Tibial nerve (tissue), 4 donors: ENCODE data around the gene EXT2. TPM values are rescaled to one million over a fixed set of nuclear protein-coding genes. Genes with fewer than 3 reads are reported as not detected.

Experiments
- DNase-seq, 2 donors: peaks; one replicate each; pipeline ENCODE4 v3.0.0-alpha.2; 2019; ENCODE audit warnings: low spot score in 2 of 2
- H3K27ac ChIP-seq, 4 donors: fragments of 200-600 bp; sonication (generic) in 3 of 4; one replicate each; pipeline ENCODE4 v1.5.1; 2017 to 2019; ENCODE audit warnings: mild to moderate bottlenecking in 1 of 4
- H3K27me3 ChIP-seq, 2 donors: fragments of 200-600 bp; sonication (generic) in 1 of 2; one replicate each; pipeline versions ENCODE4 v1.5.1 to v1.6.0; 2017 to 2019
- H3K36me3 ChIP-seq, 3 donors: fragments of 200-600 bp; sonication (generic); one replicate each; pipeline ENCODE4 v1.5.1; 2018 to 2019
- H3K4me1 ChIP-seq, 4 donors: fragments of 200-600 bp; sonication (generic) in 3 of 4; one replicate each; pipeline ENCODE4 v1.5.1; 2017 to 2019
- H3K4me3 ChIP-seq, 4 donors: fragments of 200-600 bp; sonication (generic) in 3 of 4; one replicate each; pipeline ENCODE4 v1.5.1; 2017 to 2019; ENCODE audit warnings: mild to moderate bottlenecking in 1 of 4, moderate library complexity in 1 of 4
- H3K9me3 ChIP-seq, 4 donors: fragments of 200-600 bp; sonication (generic) in 3 of 4; one replicate each; pipeline ENCODE4 v1.5.1; 2017 to 2019
- EP300 ChIP-seq, 2 donors: sonication (generic); formaldehyde crosslinking; IDR thresholded peaks; one replicate each; pipeline ENCODE4 v1.6.1; 2017; ENCODE audit warnings: antibody characterized with exemption in 2 of 2, mild to moderate bottlenecking in 1 of 2
- POLR2A ChIP-seq, 2 donors: fragments of 450-650 bp; IDR thresholded peaks; one replicate each; pipeline ENCODE4 v1.6.1; 2017; ENCODE audit warnings: antibody characterized with exemption in 2 of 2, mild to moderate bottlenecking in 2 of 2, moderate library complexity in 2 of 2
- WGBS, 2 donors: methylation state at CpG; one replicate each; pipeline ENCODE4 v1.1.5; 2018; 5-methylcytosine and 5-hydroxymethylcytosine counted together
- total RNA-seq, 4 donors: library from RNA; depleted of rRNA; stranded (reverse); fragments of >200 nt; gene quantifications; one replicate each; pipeline ENCODE4 v1.1.0, GENCODE V29; 2016
- TF ChIP-seq, protein P1 (sequence below), 5 experiments: fragments of 200-600 bp in 3 of 5; fragments of 450-650 bp in 2 of 5; sonication (generic) in 3 of 5; IDR thresholded peaks; one replicate each; pipeline ENCODE4 v1.5.1; 2016 to 2019; ENCODE audit warnings: antibody characterized with exemption in 5 of 5, mild to moderate bottlenecking in 3 of 5, moderate library complexity in 2 of 5

Gene EXT2
- total RNA-seq, 4 donors from 2014 or later, result 69.3 to 80.0 (median 73.1) TPM

DNA sequence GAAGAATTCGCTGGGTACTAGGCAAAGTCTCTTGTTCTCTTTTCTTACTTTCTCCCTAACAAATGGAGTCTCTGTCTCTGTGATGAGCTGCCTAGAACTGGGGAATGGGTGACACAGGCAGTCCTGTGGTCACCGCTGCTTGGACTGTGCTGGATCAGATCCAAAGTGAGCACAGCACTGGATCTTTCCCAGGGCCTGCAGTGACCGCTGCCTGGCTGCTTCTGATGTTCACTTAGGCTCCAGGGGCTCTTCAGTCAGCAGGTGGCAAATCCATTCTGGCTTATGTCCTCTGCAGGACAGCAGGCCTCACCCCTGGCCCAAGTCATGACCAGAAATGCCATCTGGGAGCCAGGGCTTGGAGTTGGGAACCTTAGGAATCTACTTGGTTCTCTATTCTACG, 61.5 kb downstream of the EXT2 start:
- H3K4me1 ChIP-seq, result no peaks in the 10 kb centered on the region
- TF ChIP-seq, protein P1, sequence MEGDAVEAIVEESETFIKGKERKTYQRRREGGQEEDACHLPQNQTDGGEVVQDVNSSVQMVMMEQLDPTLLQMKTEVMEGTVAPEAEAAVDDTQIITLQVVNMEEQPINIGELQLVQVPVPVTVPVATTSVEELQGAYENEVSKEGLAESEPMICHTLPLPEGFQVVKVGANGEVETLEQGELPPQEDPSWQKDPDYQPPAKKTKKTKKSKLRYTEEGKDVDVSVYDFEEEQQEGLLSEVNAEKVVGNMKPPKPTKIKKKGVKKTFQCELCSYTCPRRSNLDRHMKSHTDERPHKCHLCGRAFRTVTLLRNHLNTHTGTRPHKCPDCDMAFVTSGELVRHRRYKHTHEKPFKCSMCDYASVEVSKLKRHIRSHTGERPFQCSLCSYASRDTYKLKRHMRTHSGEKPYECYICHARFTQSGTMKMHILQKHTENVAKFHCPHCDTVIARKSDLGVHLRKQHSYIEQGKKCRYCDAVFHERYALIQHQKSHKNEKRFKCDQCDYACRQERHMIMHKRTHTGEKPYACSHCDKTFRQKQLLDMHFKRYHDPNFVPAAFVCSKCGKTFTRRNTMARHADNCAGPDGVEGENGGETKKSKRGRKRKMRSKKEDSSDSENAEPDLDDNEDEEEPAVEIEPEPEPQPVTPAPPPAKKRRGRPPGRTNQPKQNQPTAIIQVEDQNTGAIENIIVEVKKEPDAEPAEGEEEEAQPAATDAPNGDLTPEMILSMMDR (IDR thresholded peaks at IDR 0.05), result no peak
- H3K27ac ChIP-seq, result no peak overlapping the region
- no peak for DNase-seq
- no peak overlapping the region for H3K4me3 ChIP-seq
- 89 to 91% methylated on average over 4 of the region's 4 CpGs for WGBS, 2 donors
- H3K27me3 ChIP-seq, result no peaks in the 10 kb centered on the region
- peaks cover 0 to 27% (median 2%) of the 10 kb centered on the region in 3 donors for H3K36me3 ChIP-seq
- peaks cover 0 to 9% (median 0%) of the 10 kb centered on the region in 4 donors for H3K9me3 ChIP-seq

DNA sequence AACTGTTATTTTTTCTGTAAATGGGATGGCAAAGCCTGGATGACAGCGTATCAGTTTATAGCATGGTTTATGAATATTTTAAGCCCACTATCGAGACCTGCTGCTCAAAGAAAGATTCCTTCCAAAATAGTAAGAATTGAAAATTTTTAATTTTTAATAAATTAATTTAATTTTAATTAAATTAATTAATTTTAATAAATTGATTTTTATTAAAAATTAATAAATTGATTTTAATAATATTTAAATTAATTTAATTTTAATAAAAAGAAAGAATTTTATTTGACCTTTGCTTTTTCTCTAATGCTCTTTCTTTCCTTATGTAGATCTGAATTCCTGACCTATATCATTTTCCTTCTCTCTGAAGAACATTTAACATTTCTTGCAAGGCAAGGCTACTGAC, 62.9 kb downstream of the EXT2 start:
- Histone ChIP-seq H3K9me3 (peaks cover 0 to 5% (median 0%) of the 10 kb centered on the region in 4 donors), H3K27me3 (no peaks in the 10 kb centered on the region), H3K27ac (no peak overlapping the region), H3K36me3 (peaks cover 0 to 20% (median 2%) of the 10 kb centered on the region in 3 donors), H3K4me3 (no peak overlapping the region), H3K4me1 (no peaks in the 10 kb centered on the region)
- WGBS, 2 donors, result 98 to 100% methylated on average over 2 of the region's 2 CpGs
- no peak for DNase-seq
- TF ChIP-seq EP300 (IDR thresholded peaks at IDR 0.05) (no peak), POLR2A (IDR thresholded peaks at IDR 0.05) (no peak)
- TF ChIP-seq, protein P1 (IDR thresholded peaks at IDR 0.05), result no peak

DNA sequence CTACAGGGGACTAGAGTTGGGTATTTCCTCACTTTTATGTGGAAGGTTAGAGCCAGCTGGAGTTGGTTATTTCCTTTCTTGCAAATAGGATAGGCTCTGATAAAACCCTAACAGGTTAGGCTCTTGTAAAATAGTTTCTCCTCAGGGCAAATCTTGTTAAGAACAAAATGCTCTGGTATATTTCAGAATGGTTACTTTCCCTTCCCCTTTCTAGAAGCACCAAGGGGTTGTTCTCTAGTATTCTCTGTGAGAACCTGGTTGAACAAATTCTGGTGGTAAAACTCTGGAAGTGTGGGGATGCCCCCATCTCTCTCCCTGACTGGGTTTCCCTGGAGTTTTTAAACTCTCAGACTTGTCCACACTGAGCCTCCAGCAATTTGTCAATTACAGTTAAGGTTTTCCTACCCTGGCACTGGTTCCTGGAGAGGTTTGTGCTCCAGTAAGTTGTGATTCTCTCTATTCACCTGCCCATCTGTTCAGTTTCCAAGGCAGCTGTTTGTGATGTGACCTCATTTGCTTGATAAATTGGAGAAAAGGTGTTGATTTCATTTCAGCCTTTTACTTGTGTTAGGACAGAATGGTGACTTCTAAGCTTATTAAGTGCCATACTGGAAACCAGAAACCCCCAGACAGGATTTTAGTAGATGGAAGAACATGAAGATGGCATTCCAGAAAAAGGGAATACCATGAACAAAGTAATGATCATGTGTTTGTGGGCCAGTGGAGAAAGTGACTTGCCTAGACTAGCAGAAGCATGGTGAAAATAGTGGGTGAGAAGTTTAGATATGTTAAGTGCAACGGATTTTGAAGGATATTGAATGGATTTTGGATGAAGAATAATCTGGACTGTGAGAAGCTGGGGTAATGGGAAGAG, 64.6 kb downstream of the EXT2 start:
- 83 to 86% methylated on average over 1 of the region's 1 CpG for WGBS, 2 donors
- Histone ChIP-seq H3K36me3 (peaks cover 0 to 20% (median 2%) of the 10 kb centered on the region in 3 donors), H3K27me3 (no peaks in the 10 kb centered on the region), H3K9me3 (peaks cover 0 to 4% (median 0%) of the 10 kb centered on the region in 4 donors), H3K4me3 (no peak overlapping the region), H3K27ac (no peak overlapping the region), H3K4me1 (no peaks in the 10 kb centered on the region)
- DNase-seq, result no peak
- TF ChIP-seq POLR2A (IDR thresholded peaks at IDR 0.05) (no peak), EP300 (IDR thresholded peaks at IDR 0.05) (no peak)
- TF ChIP-seq, protein P1 (IDR thresholded peaks at IDR 0.05), result no peak

DNA sequence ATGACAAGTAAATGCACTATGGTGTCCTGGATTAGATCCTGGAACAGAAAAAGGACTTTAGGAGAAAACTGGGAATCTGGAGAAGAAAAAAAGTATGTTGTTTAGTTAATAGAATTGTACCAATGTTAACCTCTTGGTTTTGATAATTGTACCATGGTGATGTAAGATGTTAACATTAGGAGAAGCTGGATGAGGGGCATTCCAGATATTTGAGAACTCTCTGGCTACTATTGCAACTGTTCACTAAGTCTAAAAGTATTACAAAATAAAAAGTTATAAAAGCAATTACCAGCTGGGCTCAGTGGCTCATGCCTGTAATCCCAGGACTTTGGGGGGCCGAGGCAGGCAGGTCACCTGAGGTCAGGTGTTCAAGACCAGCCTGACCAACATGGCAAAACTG, 66.5 kb downstream of the EXT2 start:
- no peak for TF ChIP-seq EP300 (IDR thresholded peaks at IDR 0.05)
- TF ChIP-seq, protein P1 (IDR thresholded peaks at IDR 0.05), result no peak
- no peak for TF ChIP-seq POLR2A (IDR thresholded peaks at IDR 0.05)

DNA sequence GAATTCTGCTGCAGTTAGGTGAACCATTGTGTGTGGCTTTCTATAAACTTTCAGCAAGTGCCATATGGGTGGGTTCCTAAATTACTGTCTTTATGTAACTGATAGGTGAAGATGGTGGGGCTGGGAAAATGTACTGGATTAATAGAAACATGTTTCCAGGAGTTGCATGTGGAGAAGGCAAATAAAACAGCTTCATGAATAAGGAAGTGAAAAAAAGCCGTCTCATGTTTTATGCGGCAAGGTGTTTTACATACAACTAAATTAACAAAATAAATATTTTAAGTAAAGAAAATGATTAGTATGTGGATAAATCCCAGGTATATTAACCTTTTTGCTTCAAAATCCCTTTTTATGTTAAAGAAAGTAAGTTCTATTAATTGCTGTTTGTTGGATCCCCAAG, 67.2 kb downstream of the EXT2 start:
- H3K4me3 ChIP-seq, result no peak overlapping the region
- no peak overlapping the region for H3K27ac ChIP-seq
- no peak for DNase-seq
- no peaks in the 10 kb centered on the region for H3K27me3 ChIP-seq
- peaks cover 0 to 4% (median 0%) of the 10 kb centered on the region in 4 donors for H3K9me3 ChIP-seq
- peaks cover 0 to 10% (median 0%) of the 10 kb centered on the region in 3 donors for H3K36me3 ChIP-seq
- peaks cover 0 to 6% (median 0%) of the 10 kb centered on the region in 4 donors for H3K4me1 ChIP-seq
- TF ChIP-seq, protein P1 (IDR thresholded peaks at IDR 0.05), result no peak
- TF ChIP-seq POLR2A (IDR thresholded peaks at IDR 0.05), result no peak
- TF ChIP-seq EP300 (IDR thresholded peaks at IDR 0.05), result no peak
- 96 to 97% methylated on average over 2 of the region's 2 CpGs for WGBS, 2 donors

More for the DNA sequence above, 66.5 kb downstream of the EXT2 start:
- Histone ChIP-seq H3K4me1 (peaks cover 0 to 6% (median 0%) of the 10 kb centered on the region in 4 donors), H3K27me3 (no peaks in the 10 kb centered on the region), H3K4me3 (no peak overlapping the region), H3K9me3 (peaks cover 0 to 4% (median 0%) of the 10 kb centered on the region in 4 donors), H3K36me3 (peaks cover 0 to 16% (median 2%) of the 10 kb centered on the region in 3 donors), H3K27ac (no peak overlapping the region)
- WGBS, 2 donors, result 91 to 100% methylated on average over 1 of the region's 1 CpG
- no peak for DNase-seq
